HL-60 (cell line): ENCODE data around the gene TBC1D16.

Source experiments
- POLR2AphosphoS5 ChIP-seq: IDR thresholded peaks from 2 replicates; pipeline ENCODE4 v1.6.1; 2012; ENCODE audit warnings: low read depth
- TF ChIP-seq, protein P1 (sequence below): IDR thresholded peaks from one replicate; pipeline ENCODE4 v1.5.1; 2011; ENCODE audit warnings: low read length, control low read depth, inconsistent platforms; ENCODE audit not compliant: insufficient read depth
- TF ChIP-seq, protein P2 (sequence below): IDR thresholded peaks from 2 replicates; pipeline ENCODE4 v1.6.1; 2012; ENCODE audit warnings: low read depth; ENCODE audit not compliant: insufficient replicate concordance

DNA sequence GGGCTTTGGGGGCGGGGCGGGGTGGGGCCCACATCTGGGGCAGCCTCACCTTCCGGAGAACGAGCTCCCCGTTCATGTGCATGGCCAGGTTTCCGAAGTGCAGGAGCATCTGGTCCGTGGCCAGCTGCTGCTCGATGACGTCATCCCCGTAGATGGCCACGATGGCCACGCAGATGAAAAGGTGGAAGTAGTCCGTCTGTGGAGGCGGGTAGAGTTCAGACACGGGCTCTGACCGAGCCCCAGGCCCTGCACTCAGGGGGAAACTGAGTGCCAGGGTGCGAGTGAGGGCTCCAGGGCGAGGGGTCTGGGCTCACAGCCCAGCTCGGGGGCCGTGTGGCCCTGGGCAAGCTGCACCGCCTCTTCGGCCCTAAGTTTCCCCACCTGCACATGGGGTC lies 93.7 kb downstream of the TBC1D16 start:
- TF ChIP-seq, protein P1, sequence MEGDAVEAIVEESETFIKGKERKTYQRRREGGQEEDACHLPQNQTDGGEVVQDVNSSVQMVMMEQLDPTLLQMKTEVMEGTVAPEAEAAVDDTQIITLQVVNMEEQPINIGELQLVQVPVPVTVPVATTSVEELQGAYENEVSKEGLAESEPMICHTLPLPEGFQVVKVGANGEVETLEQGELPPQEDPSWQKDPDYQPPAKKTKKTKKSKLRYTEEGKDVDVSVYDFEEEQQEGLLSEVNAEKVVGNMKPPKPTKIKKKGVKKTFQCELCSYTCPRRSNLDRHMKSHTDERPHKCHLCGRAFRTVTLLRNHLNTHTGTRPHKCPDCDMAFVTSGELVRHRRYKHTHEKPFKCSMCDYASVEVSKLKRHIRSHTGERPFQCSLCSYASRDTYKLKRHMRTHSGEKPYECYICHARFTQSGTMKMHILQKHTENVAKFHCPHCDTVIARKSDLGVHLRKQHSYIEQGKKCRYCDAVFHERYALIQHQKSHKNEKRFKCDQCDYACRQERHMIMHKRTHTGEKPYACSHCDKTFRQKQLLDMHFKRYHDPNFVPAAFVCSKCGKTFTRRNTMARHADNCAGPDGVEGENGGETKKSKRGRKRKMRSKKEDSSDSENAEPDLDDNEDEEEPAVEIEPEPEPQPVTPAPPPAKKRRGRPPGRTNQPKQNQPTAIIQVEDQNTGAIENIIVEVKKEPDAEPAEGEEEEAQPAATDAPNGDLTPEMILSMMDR, result no peak
- TF ChIP-seq, protein P2, sequence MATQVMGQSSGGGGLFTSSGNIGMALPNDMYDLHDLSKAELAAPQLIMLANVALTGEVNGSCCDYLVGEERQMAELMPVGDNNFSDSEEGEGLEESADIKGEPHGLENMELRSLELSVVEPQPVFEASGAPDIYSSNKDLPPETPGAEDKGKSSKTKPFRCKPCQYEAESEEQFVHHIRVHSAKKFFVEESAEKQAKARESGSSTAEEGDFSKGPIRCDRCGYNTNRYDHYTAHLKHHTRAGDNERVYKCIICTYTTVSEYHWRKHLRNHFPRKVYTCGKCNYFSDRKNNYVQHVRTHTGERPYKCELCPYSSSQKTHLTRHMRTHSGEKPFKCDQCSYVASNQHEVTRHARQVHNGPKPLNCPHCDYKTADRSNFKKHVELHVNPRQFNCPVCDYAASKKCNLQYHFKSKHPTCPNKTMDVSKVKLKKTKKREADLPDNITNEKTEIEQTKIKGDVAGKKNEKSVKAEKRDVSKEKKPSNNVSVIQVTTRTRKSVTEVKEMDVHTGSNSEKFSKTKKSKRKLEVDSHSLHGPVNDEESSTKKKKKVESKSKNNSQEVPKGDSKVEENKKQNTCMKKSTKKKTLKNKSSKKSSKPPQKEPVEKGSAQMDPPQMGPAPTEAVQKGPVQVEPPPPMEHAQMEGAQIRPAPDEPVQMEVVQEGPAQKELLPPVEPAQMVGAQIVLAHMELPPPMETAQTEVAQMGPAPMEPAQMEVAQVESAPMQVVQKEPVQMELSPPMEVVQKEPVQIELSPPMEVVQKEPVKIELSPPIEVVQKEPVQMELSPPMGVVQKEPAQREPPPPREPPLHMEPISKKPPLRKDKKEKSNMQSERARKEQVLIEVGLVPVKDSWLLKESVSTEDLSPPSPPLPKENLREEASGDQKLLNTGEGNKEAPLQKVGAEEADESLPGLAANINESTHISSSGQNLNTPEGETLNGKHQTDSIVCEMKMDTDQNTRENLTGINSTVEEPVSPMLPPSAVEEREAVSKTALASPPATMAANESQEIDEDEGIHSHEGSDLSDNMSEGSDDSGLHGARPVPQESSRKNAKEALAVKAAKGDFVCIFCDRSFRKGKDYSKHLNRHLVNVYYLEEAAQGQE, result no peak
- no peak for TF ChIP-seq POLR2AphosphoS5
